Measurements from ENCODE around the gene TRAF2. TPM values are rescaled to one million over a fixed set of nuclear protein-coding genes. Genes with fewer than 3 reads are reported as not detected.

TRAF2 gene
- total and polyA plus RNA-seq, 2 of the 13 experiments (the other 11 are each of a cell fraction or from before 2014, with no cell fraction given) = 12.4 to 13.6 TPM

DNA sequence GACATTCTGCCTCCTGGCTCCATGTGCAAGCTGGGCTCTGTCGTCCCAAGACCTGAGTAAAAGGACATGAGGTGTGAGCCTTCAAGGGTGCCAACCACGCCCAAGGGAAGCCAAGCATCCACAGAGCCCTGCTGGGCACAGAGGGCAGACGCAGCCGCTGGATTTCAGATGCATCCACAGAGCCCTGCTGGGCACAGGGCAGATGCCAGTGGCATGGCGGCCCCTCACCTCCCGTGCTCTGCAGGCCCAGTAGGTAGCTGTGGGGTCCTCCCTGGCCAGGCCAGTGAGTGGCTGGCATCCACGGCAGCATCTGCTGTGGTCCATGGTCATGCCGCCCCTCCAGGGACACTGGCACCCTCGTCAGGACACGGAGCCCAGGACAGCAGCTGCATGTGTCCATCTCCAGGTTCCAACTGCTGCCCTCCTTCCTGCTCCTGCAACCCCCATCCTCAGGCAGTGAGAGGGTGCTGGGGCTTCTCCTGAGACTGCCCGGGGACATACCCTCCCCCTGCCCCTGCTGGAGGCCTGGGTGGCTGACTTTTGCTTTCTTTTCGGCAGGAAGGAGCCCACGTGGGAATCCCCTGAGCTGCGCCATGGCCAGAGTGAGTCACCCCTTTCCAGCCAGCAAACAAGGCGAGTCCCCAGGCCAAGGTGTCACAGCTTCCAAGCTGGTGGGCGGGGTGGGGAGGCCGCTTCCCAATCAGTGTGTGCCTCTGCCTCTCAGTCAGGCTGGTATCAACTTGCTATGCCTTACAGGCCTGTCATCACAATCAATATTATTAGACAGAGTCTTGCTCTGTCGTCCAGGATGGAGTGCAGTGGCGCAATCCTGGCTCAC is 4.0 kb upstream of the TRAF2 start (continued):
- TF ChIP-seq, protein P1, sequence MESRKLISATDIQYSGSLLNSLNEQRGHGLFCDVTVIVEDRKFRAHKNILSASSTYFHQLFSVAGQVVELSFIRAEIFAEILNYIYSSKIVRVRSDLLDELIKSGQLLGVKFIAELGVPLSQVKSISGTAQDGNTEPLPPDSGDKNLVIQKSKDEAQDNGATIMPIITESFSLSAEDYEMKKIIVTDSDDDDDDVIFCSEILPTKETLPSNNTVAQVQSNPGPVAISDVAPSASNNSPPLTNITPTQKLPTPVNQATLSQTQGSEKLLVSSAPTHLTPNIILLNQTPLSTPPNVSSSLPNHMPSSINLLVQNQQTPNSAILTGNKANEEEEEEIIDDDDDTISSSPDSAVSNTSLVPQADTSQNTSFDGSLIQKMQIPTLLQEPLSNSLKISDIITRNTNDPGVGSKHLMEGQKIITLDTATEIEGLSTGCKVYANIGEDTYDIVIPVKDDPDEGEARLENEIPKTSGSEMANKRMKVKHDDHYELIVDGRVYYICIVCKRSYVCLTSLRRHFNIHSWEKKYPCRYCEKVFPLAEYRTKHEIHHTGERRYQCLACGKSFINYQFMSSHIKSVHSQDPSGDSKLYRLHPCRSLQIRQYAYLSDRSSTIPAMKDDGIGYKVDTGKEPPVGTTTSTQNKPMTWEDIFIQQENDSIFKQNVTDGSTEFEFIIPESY (CRISPR knock-in tag; IDR thresholded peaks at IDR 0.05) = peak; percentile 29; the same call in 1 of the 2 replicates
- TF ChIP-seq CENPT (CRISPR knock-in tag; IDR thresholded peaks at IDR 0.05; ENCODE audit: low read depth) (no peak), RNF2 (conservative IDR thresholded peaks at IDR 0.05; ENCODE audit: low read depth) (no peak), ZMYM3 (CRISPR knock-in tag; IDR thresholded peaks at IDR 0.05) (peak; percentile 68; the same call in 1 of the 2 replicates), SNRNP70 (IDR thresholded peaks at IDR 0.05; ENCODE audit: low read depth, low read length) (no peak), IKZF4 (CRISPR knock-in tag; IDR thresholded peaks at IDR 0.05; ENCODE audit: borderline replicate concordance, low read depth, not compliant biosample characterization) (peak; percentile 77), PAX8 (CRISPR knock-in tag; IDR thresholded peaks at IDR 0.05; ENCODE audit: borderline replicate concordance) (0 out of 2 replicates have a peak, but pooled peaks have one; percentile 42), ZNF282 (IDR thresholded peaks at IDR 0.05; ENCODE audit: partially characterized antibody) (no peak), ZNF780A (CRISPR knock-in tag; IDR thresholded peaks at IDR 0.05) (no peak), PHF21A (CRISPR knock-in tag; IDR thresholded peaks at IDR 0.05) (peak; percentile 96), ZNF10 (CRISPR knock-in tag; IDR thresholded peaks at IDR 0.05; ENCODE audit: borderline replicate concordance, low read depth) (no peak), NFKB2 (CRISPR knock-in tag; IDR thresholded peaks at IDR 0.05; ENCODE audit: borderline replicate concordance) (no peak)
- TF ChIP-seq, protein P2, sequence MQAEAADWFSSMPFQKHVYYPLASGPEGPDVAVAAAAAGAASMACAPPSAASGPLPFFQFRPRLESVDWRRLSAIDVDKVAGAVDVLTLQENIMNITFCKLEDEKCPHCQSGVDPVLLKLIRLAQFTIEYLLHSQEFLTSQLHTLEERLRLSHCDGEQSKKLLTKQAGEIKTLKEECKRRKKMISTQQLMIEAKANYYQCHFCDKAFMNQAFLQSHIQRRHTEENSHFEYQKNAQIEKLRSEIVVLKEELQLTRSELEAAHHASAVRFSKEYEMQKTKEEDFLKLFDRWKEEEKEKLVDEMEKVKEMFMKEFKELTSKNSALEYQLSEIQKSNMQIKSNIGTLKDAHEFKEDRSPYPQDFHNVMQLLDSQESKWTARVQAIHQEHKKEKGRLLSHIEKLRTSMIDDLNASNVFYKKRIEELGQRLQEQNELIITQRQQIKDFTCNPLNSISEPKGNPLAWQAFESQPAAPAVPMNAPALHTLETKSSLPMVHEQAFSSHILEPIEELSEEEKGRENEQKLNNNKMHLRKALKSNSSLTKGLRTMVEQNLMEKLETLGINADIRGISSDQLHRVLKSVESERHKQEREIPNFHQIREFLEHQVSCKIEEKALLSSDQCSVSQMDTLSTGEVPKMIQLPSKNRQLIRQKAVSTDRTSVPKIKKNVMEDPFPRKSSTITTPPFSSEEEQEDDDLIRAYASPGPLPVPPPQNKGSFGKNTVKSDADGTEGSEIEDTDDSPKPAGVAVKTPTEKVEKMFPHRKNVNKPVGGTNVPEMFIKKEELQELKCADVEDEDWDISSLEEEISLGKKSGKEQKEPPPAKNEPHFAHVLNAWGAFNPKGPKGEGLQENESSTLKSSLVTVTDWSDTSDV (CRISPR knock-in tag; IDR thresholded peaks at IDR 0.05) = peak; percentile 94
- TF ChIP-seq, protein P3, sequence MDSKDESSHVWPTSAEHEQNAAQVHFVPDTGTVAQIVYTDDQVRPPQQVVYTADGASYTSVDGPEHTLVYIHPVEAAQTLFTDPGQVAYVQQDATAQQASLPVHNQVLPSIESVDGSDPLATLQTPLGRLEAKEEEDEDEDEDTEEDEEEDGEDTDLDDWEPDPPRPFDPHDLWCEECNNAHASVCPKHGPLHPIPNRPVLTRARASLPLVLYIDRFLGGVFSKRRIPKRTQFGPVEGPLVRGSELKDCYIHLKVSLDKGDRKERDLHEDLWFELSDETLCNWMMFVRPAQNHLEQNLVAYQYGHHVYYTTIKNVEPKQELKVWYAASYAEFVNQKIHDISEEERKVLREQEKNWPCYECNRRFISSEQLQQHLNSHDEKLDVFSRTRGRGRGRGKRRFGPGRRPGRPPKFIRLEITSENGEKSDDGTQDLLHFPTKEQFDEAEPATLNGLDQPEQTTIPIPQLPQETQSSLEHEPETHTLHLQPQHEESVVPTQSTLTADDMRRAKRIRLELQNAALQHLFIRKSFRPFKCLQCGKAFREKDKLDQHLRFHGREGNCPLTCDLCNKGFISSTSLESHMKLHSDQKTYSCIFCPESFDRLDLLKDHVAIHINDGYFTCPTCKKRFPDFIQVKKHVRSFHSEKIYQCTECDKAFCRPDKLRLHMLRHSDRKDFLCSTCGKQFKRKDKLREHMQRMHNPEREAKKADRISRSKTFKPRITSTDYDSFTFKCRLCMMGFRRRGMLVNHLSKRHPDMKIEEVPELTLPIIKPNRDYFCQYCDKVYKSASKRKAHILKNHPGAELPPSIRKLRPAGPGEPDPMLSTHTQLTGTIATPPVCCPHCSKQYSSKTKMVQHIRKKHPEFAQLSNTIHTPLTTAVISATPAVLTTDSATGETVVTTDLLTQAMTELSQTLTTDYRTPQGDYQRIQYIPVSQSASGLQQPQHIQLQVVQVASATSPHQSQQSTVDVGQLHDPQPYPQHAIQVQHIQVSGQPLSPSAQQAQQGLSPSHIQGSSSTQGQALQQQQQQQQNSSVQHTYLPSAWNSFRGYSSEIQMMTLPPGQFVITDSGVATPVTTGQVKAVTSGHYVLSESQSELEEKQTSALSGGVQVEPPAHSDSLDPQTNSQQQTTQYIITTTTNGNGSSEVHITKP (CRISPR knock-in tag; IDR thresholded peaks at IDR 0.05; ENCODE audit: low read depth) = peak; percentile 42; the same call in 1 of the 2 replicates
- TF ChIP-seq, protein P4, sequence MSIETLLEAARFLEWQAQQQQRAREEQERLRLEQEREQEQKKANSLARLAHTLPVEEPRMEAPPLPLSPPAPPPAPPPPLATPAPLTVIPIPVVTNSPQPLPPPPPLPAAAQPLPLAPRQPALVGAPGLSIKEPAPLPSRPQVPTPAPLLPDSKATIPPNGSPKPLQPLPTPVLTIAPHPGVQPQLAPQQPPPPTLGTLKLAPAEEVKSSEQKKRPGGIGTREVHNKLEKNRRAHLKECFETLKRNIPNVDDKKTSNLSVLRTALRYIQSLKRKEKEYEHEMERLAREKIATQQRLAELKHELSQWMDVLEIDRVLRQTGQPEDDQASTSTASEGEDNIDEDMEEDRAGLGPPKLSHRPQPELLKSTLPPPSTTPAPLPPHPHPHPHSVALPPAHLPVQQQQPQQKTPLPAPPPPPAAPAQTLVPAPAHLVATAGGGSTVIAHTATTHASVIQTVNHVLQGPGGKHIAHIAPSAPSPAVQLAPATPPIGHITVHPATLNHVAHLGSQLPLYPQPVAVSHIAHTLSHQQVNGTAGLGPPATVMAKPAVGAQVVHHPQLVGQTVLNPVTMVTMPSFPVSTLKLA (IDR thresholded peaks at IDR 0.05) = peak; percentile 93
- TF ChIP-seq, protein P5, sequence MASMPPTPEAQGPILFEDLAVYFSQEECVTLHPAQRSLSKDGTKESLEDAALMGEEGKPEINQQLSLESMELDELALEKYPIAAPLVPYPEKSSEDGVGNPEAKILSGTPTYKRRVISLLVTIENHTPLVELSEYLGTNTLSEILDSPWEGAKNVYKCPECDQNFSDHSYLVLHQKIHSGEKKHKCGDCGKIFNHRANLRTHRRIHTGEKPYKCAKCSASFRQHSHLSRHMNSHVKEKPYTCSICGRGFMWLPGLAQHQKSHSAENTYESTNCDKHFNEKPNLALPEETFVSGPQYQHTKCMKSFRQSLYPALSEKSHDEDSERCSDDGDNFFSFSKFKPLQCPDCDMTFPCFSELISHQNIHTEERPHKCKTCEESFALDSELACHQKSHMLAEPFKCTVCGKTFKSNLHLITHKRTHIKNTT (CRISPR knock-in tag; IDR thresholded peaks at IDR 0.05) = no peak
